Neural progenitor cell (in vitro differentiated cells): ENCODE data around the gene CLEC2B. TPM values are rescaled to one million over a fixed set of nuclear protein-coding genes. Genes with fewer than 3 reads are reported as not detected.
"Not testable (repeated sequence)": the region's sequence is repeated elsewhere in the genome, so short reads cannot be mapped to it uniquely, and the experiment has no call there.

Experiments used
- DNase-seq: peaks from one replicate; pipeline ENCODE4 v3.0.0-alpha.2; 2016; ENCODE audit warnings: low spot score
- H2AFZ ChIP-seq: fragments of 200-600 bp; sonication (generic); replicated peaks from 2 replicates; pipeline ENCODE4 v1.6.1; 2016; ENCODE audit warnings: antibody characterized with exemption
- H3F3A ChIP-seq: fragments of 200-600 bp; sonication (generic); 2 replicates; pipeline ENCODE4 v1.6.1; 2016; ENCODE audit warnings: antibody characterized with exemption, low read depth
- H3K27ac ChIP-seq: fragments of 200-600 bp; sonication (generic); 2 replicates; pipeline ENCODE4 v1.5.1; 2016; ENCODE audit warnings: mild to moderate bottlenecking
- H3K27me3 ChIP-seq: fragments of 200-600 bp; sonication (generic); 2 replicates; pipeline ENCODE4 v1.6.1; 2016; ENCODE audit warnings: mild to moderate bottlenecking, moderate library complexity
- H3K36me3 ChIP-seq: fragments of 200-600 bp; sonication (generic); 2 replicates; pipeline ENCODE4 v1.5.1; 2016
- H3K4me1 ChIP-seq: fragments of 200-600 bp; sonication (generic); 2 replicates; pipeline ENCODE4 v1.6.1; 2016; ENCODE audit warnings: mixed run types
- H3K4me2 ChIP-seq: fragments of 200-600 bp; sonication (generic); 2 replicates; pipeline ENCODE4 v1.6.1; 2016
- H3K4me3 ChIP-seq: fragments of 200-600 bp; sonication (generic); 2 replicates; pipeline ENCODE4 v1.5.1; 2016
- H3K79me2 ChIP-seq: fragments of 200-600 bp; sonication (generic); 2 replicates; pipeline ENCODE4 v1.6.1; 2016; ENCODE audit warnings: low read depth
- H3K9ac ChIP-seq: fragments of 200-600 bp; sonication (generic); 2 replicates; pipeline ENCODE4 v1.6.1; 2016
- H3K9me3 ChIP-seq: fragments of 200-600 bp; sonication (generic); 2 replicates; pipeline ENCODE4 v1.5.1; 2016; ENCODE audit warnings: low read depth
- H4K20me1 ChIP-seq: fragments of 200-600 bp; sonication (generic); 2 replicates; pipeline ENCODE4 v1.6.1; 2016; ENCODE audit warnings: low read depth
- H3K27ac Mint-ChIP-seq: 3 replicates; pipeline ENCODE4 v1.8.0; 2021; ENCODE audit warnings: mixed read lengths
- H3K27me3 Mint-ChIP-seq: 2 replicates; pipeline ENCODE4 v1.8.0; 2022; ENCODE audit warnings: low read depth, mild to moderate bottlenecking, inconsistent platforms, moderate library complexity, mixed read lengths; ENCODE audit not compliant: insufficient read depth
- H3K36me3 Mint-ChIP-seq: 3 replicates; pipeline ENCODE4 v1.8.0; 2021; ENCODE audit warnings: mixed read lengths
- H3K4me1 Mint-ChIP-seq: 3 replicates; pipeline ENCODE4 v1.8.0; 2021; ENCODE audit warnings: mixed read lengths
- H3K4me3 Mint-ChIP-seq: 3 replicates; pipeline ENCODE4 v1.8.0; 2021; ENCODE audit warnings: mild to moderate bottlenecking, moderate library complexity, mixed read lengths
- H3K9me3 Mint-ChIP-seq: 3 replicates; pipeline ENCODE4 v1.8.0; 2020; ENCODE audit warnings: mixed read lengths
- CTCF ChIP-seq: fragments of 200-600 bp; sonication (generic); IDR thresholded peaks from 2 replicates; pipeline ENCODE4 v1.5.1; 2017; ENCODE audit warnings: antibody characterized with exemption, mild to moderate bottlenecking
- EZH2 ChIP-seq: fragments of 200-600 bp; sonication (generic); IDR thresholded peaks from 2 replicates; pipeline ENCODE4 v1.6.1; 2017; ENCODE audit warnings: antibody characterized with exemption, mild to moderate bottlenecking, moderate library complexity
- EZH2phosphoT487 ChIP-seq: fragments of 200-600 bp; sonication (generic); IDR thresholded peaks from 2 replicates; pipeline ENCODE4 v1.6.1; 2017; ENCODE audit warnings: antibody characterized with exemption
- total RNA-seq: library from RNA; depleted of rRNA; stranded (reverse); fragments of >200 nt; gene quantifications from 2 replicates; pipeline ENCODE4 v1.2.3, GENCODE V29; 2015; ENCODE audit warnings: low replicate concordance

The CLEC2B gene
- total RNA-seq, 1 donor from 2014 or later: 1.0 TPM

DNA sequence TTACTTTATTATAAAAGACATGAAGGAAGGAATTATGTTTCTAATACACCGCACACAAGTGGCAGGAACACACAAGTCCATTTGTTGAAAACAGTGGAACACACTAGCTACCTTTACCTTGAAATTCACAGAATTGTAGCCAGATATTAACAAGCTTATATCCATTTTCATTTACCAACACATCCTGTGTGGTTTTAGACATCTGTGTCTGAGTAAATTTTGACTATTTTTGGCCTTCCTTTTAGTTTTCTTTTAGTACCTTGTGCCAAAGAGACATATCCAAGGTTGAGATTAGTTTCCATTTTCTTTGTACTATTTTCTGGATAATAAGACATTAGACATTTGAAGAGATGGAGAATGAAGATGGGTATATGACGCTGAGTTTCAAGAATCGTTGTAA lies 12.1 kb upstream of the CLEC2B start, which contains the start of gene KLRF2:
Gene KLRF2, plus strand, starts transcription at position 244 of the 400 bp plus-strand sequence. Its CDS starts 107 bp downstream, at position 351.
- H3K79me2 ChIP-seq: no peaks in the 10 kb centered on the region
- no peaks in the 10 kb centered on the region for H4K20me1 ChIP-seq
- no peak within 1 kb of the TSS for H3K9ac ChIP-seq
- no peaks in the 10 kb centered on the region for H3K36me3 ChIP-seq
- peaks cover 8% of the 10 kb centered on the region for H3F3A ChIP-seq
- H3K4me2 ChIP-seq: no peak within 1 kb of the TSS
- H3K4me3 Mint-ChIP-seq: no peak within 1 kb of the TSS
- no peaks in the 10 kb centered on the region for H3K36me3 Mint-ChIP-seq
- H3K4me3 ChIP-seq: no peak within 1 kb of the TSS
- no peaks in the 10 kb centered on the region for H3K4me1 ChIP-seq
- H3K27ac ChIP-seq: no peak within 1 kb of the TSS
- TF ChIP-seq CTCF (no peak), EZH2 (no peak)
- no peaks in the 10 kb centered on the region for H3K9me3 ChIP-seq
- H3K27me3 Mint-ChIP-seq: no peaks in the 10 kb centered on the region
- H2AFZ ChIP-seq: no peak within 1 kb of the TSS
- no peak within 1 kb of the TSS for H3K27ac Mint-ChIP-seq
- H3K27me3 ChIP-seq: no peaks in the 10 kb centered on the region
- H3K9me3 Mint-ChIP-seq: no peaks in the 10 kb centered on the region
- no peaks in the 10 kb centered on the region for H3K4me1 Mint-ChIP-seq
- no peak for DNase-seq

GRCh38 chr12:9880532-9881078 lies 11.5 kb upstream of the CLEC2B start:
- no peak overlapping the region for H3K4me3 Mint-ChIP-seq
- no peaks in the 10 kb centered on the region for H3K9me3 Mint-ChIP-seq
- TF ChIP-seq CTCF (no peak), EZH2 (no peak), EZH2phosphoT487 (no peak)
- Histone ChIP-seq H3K4me3 (no peak overlapping the region), H3K9ac (no peak overlapping the region), H3K79me2 (no peaks in the 10 kb centered on the region), H2AFZ (no peak overlapping the region), H4K20me1 (no peaks in the 10 kb centered on the region), H3K4me1 (no peaks in the 10 kb centered on the region), H3K36me3 (no peaks in the 10 kb centered on the region), H3K27ac (no peak overlapping the region), H3K27me3 (no peaks in the 10 kb centered on the region), H3K4me2 (no peak overlapping the region), H3K9me3 (no peaks in the 10 kb centered on the region), H3F3A (peaks cover 8% of the 10 kb centered on the region)
- H3K27ac Mint-ChIP-seq: no peak overlapping the region
- H3K4me1 Mint-ChIP-seq: no peaks in the 10 kb centered on the region
- no peak for DNase-seq
- H3K36me3 Mint-ChIP-seq: no peaks in the 10 kb centered on the region
- H3K27me3 Mint-ChIP-seq: no peaks in the 10 kb centered on the region

- not testable (repeated sequence) for H3K27ac ChIP-seq, H3F3A ChIP-seq, H3K4me2 ChIP-seq, H4K20me1 ChIP-seq, H3K36me3 Mint-ChIP-seq, H3K4me3 Mint-ChIP-seq, H3K4me1 Mint-ChIP-seq, H3K27me3 Mint-ChIP-seq, H3K36me3 ChIP-seq, DNase-seq, H3K79me2 ChIP-seq, H3K27me3 ChIP-seq, H3K9me3 Mint-ChIP-seq, H2AFZ ChIP-seq, H3K4me3 ChIP-seq, H3K9ac ChIP-seq, H3K27ac Mint-ChIP-seq, H3K9me3 ChIP-seq
- H3K4me1 ChIP-seq: peaks cover 11% of the 10 kb centered on the region
These were observed 7.0 kb upstream of the CLEC2B start for GRCh38 chr12:9876120-9876519.

- Histone ChIP-seq H3K27me3 (no peaks in the 10 kb centered on the region), H3K4me2 (peak overlapping the region; percentile 51), H3K36me3 (no peaks in the 10 kb centered on the region), H2AFZ (no peak overlapping the region), H3K9me3 (no peaks in the 10 kb centered on the region), H3K79me2 (no peaks in the 10 kb centered on the region), H3K4me1 (peaks cover 30% of the 10 kb centered on the region), H3K4me3 (no peak overlapping the region), H4K20me1 (no peaks in the 10 kb centered on the region), H3K9ac (no peak overlapping the region), H3F3A (peaks cover 8% of the 10 kb centered on the region), H3K27ac (no peak overlapping the region)
- H3K36me3 Mint-ChIP-seq: no peaks in the 10 kb centered on the region
- H3K27ac Mint-ChIP-seq: no peak overlapping the region
- peaks cover 10% of the 10 kb centered on the region for H3K4me1 Mint-ChIP-seq
- no peak overlapping the region for H3K4me3 Mint-ChIP-seq
- no peak for TF ChIP-seq EZH2phosphoT487
- TF ChIP-seq EZH2: no peak
- TF ChIP-seq CTCF: no peak
- peaks cover 3% of the 10 kb centered on the region for H3K9me3 Mint-ChIP-seq
- DNase-seq: peak; percentile 63
- peaks cover 4% of the 10 kb centered on the region for H3K27me3 Mint-ChIP-seq
These were observed 3.6 kb upstream of the CLEC2B start for GRCh38 chr12:9872742-9873141.
